ENCODE results near the gene NDUFAF4. TPM values are rescaled to one million over a fixed set of nuclear protein-coding genes. Genes with fewer than 3 reads are reported as not detected.

NDUFAF4 gene

DNA sequence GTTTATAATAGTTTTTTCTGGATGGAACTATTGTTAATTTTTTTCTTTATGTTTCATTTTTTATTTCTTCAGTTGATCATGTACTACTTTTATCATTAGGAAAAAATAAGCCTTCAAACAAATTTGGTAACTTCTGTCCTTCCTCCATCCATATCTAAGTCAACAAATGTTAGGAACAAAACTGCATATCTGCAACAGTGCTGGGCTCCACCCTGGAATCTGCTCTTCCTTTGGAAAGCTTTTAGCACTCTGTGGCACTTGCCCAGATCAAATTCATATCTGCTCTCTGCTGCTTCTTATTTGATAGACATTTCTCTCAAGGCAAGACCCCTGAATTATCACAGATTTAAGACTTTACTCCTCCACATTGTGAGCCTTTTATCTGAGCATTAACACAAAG lies 36.1 kb downstream of the NDUFAF4 start:
- H3K4me1 ChIP-seq (ENCODE audit: control insufficient read depth, insufficient read depth, low read length) = no peaks in the 10 kb centered on the region
- H3K36me3 ChIP-seq (ENCODE audit: insufficient read depth, low read length) = no peaks in the 10 kb centered on the region
- H3K27me3 ChIP-seq (ENCODE audit: control insufficient read depth, insufficient read depth, low read length) = peaks cover 45% of the 10 kb centered on the region
- H3K4me3 ChIP-seq (ENCODE audit: low read length) = no peak overlapping the region
- H3K4me2 ChIP-seq (ENCODE audit: low read length) = no peak overlapping the region
- H3K9me3 ChIP-seq (replicated peaks; ENCODE audit: low read length) = no peaks in the 10 kb centered on the region
- no peak overlapping the region for H3K9ac ChIP-seq (ENCODE audit: low read depth, low read length)

- Histone ChIP-seq H3K27me3 (ENCODE audit: control insufficient read depth, insufficient read depth, low read length) (peaks cover 26% of the 10 kb centered on the region), H3K9me3 (replicated peaks; ENCODE audit: low read length) (no peaks in the 10 kb centered on the region), H3K4me1 (ENCODE audit: control insufficient read depth, insufficient read depth, low read length) (no peaks in the 10 kb centered on the region), H3K36me3 (ENCODE audit: insufficient read depth, low read length) (no peaks in the 10 kb centered on the region), H3K4me3 (ENCODE audit: low read length) (no peak overlapping the region), H3K4me2 (ENCODE audit: low read length) (no peak overlapping the region), H3K9ac (ENCODE audit: low read depth, low read length) (no peak overlapping the region)
Measured at GRCh38 chr6:96856856-96857255, 40.8 kb downstream of the NDUFAF4 start.

GRCh38 chr6:96853083-96853482 lies 44.6 kb downstream of the NDUFAF4 start:
- no peak overlapping the region for H3K4me3 ChIP-seq (ENCODE audit: low read length)
- H3K9ac ChIP-seq (ENCODE audit: low read depth, low read length) = no peak overlapping the region
- H3K4me1 ChIP-seq (ENCODE audit: control insufficient read depth, insufficient read depth, low read length) = no peaks in the 10 kb centered on the region
- H3K27me3 ChIP-seq (ENCODE audit: control insufficient read depth, insufficient read depth, low read length) = peaks cover 17% of the 10 kb centered on the region
- H3K36me3 ChIP-seq (ENCODE audit: insufficient read depth, low read length) = no peaks in the 10 kb centered on the region
- H3K9me3 ChIP-seq (replicated peaks; ENCODE audit: low read length) = no peaks in the 10 kb centered on the region
- H3K4me2 ChIP-seq (ENCODE audit: low read length) = no peak overlapping the region

- Histone ChIP-seq H3K4me2 (ENCODE audit: low read length) (no peak overlapping the region), H3K9ac (ENCODE audit: low read depth, low read length) (no peak overlapping the region), H3K36me3 (ENCODE audit: insufficient read depth, low read length) (no peaks in the 10 kb centered on the region), H3K4me1 (ENCODE audit: control insufficient read depth, insufficient read depth, low read length) (no peaks in the 10 kb centered on the region), H3K4me3 (ENCODE audit: low read length) (no peak overlapping the region), H3K9me3 (replicated peaks; ENCODE audit: low read length) (no peaks in the 10 kb centered on the region), H3K27me3 (ENCODE audit: control insufficient read depth, insufficient read depth, low read length) (peaks cover 15% of the 10 kb centered on the region)
Measured at GRCh38 chr6:96852605-96853004, 45.1 kb downstream of the NDUFAF4 start.

GRCh38 chr6:96851858-96852257 lies 45.8 kb downstream of the NDUFAF4 start:
- H3K36me3 ChIP-seq (ENCODE audit: insufficient read depth, low read length) = no peaks in the 10 kb centered on the region
- H3K9ac ChIP-seq (ENCODE audit: low read depth, low read length) = no peak overlapping the region
- H3K9me3 ChIP-seq (replicated peaks; ENCODE audit: low read length) = no peaks in the 10 kb centered on the region
- no peak overlapping the region for H3K4me2 ChIP-seq (ENCODE audit: low read length)
- peaks cover 8% of the 10 kb centered on the region for H3K27me3 ChIP-seq (ENCODE audit: control insufficient read depth, insufficient read depth, low read length)
- H3K4me3 ChIP-seq (ENCODE audit: low read length) = no peak overlapping the region
- H3K4me1 ChIP-seq (ENCODE audit: control insufficient read depth, insufficient read depth, low read length) = no peaks in the 10 kb centered on the region

- H3K4me3 ChIP-seq (ENCODE audit: low read length) = no peak overlapping the region
- no peaks in the 10 kb centered on the region for H3K4me1 ChIP-seq (ENCODE audit: control insufficient read depth, insufficient read depth, low read length)
- no peak overlapping the region for H3K9ac ChIP-seq (ENCODE audit: low read depth, low read length)
- H3K27me3 ChIP-seq (ENCODE audit: control insufficient read depth, insufficient read depth, low read length) = peaks cover 6% of the 10 kb centered on the region
- no peaks in the 10 kb centered on the region for H3K36me3 ChIP-seq (ENCODE audit: insufficient read depth, low read length)
- no peak overlapping the region for H3K4me2 ChIP-seq (ENCODE audit: low read length)
- no peaks in the 10 kb centered on the region for H3K9me3 ChIP-seq (replicated peaks; ENCODE audit: low read length)
Measured at GRCh38 chr6:96849615-96850014, 48.1 kb downstream of the NDUFAF4 start.

DNA sequence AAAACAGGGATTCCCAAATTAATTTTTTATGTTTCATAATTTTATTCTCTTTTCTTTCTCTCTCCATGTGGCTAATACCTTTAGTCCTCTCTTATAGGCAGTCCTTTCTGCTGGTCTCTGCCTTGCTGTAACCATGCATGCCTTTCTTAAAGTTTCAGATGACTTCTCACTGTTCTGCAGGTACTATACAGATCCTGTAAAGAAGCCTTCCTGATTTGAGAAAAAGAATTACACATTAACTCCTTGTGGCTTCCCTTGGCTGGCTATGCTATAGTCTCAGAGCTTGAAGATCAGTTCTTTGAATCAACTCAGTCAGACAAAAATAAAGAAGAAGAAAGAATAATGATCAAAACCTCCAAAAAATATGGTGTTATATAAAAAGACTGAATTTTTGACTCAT lies 53.2 kb downstream of the NDUFAF4 start:
- H3K4me3 ChIP-seq (ENCODE audit: low read length) = no peak overlapping the region
- no peak overlapping the region for H3K9ac ChIP-seq (ENCODE audit: low read depth, low read length)

GRCh38 chr6:96841345-96841744 lies 56.3 kb downstream of the NDUFAF4 start:
- Histone ChIP-seq H3K4me1 (ENCODE audit: control insufficient read depth, insufficient read depth, low read length) (peaks cover 2% of the 10 kb centered on the region), H3K36me3 (ENCODE audit: insufficient read depth, low read length) (no peaks in the 10 kb centered on the region), H3K9ac (ENCODE audit: low read depth, low read length) (no peak overlapping the region), H3K9me3 (replicated peaks; ENCODE audit: low read length) (no peaks in the 10 kb centered on the region), H3K27me3 (ENCODE audit: control insufficient read depth, insufficient read depth, low read length) (peaks cover 30% of the 10 kb centered on the region), H3K4me3 (ENCODE audit: low read length) (no peak overlapping the region), H3K4me2 (ENCODE audit: low read length) (no peak overlapping the region)

More for the DNA sequence above, 53.2 kb downstream of the NDUFAF4 start:
- Histone ChIP-seq H3K27me3 (ENCODE audit: control insufficient read depth, insufficient read depth, low read length) (peaks cover 12% of the 10 kb centered on the region), H3K4me1 (ENCODE audit: control insufficient read depth, insufficient read depth, low read length) (no peaks in the 10 kb centered on the region), H3K36me3 (ENCODE audit: insufficient read depth, low read length) (no peaks in the 10 kb centered on the region), H3K4me2 (ENCODE audit: low read length) (no peak overlapping the region), H3K9me3 (replicated peaks; ENCODE audit: low read length) (no peaks in the 10 kb centered on the region)

Small RNAs within 50 kb of the gene (small RNA-seq; reads per million reads assigned to genes)
- not detected for gene RN7SL509P
